ENCODE data around the gene AGFG2. TPM values are rescaled to one million over a fixed set of nuclear protein-coding genes. Genes with fewer than 3 reads are reported as not detected.
A peak's percentile ranks its signal among the peaks of the same experiment; 100 is the strongest.

The AGFG2 gene
- total and polyA plus RNA-seq, 2 of the 13 experiments (the other 11 are each of a cell fraction or from before 2014, with no cell fraction given) = 125 to 132 TPM

DNA sequence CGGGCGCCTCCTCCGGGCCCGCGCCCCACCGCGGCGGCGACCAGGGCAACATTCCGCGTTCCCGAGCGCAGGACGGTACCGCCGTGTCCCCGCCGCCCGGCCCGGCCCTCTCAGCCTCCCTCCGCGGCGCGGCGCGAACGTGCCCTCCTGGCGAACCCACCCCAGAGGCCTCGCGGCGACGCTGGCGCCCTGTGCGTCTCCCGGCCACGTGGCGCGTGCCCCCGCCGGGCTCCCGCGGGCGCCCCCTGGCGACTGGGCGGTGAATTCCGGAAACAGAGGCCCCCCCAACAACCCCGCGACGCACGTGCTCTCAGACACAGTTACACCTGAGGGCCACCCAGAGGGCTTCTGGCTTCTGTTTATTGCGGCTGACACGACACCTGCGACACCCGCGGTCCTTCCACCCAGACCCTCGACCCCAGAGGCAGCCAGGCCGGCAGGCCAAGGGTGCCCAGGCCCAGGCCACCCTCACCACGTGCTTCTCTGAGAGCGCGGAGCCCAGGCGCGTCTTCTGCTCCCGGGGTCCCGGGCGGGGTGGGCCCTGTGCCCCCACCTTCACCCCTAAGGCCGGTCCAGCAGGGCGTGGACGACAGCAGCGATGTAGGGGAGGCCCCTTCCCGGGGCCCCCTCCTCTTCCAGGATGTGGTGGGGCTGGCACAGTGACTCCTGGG, 34.8 kb downstream of the AGFG2 start, which contains the start of gene SAP25 (continued):
- TF ChIP-seq CBX2 (IDR thresholded peaks at IDR 0.05; ENCODE audit: low read depth, low read length) (no peak), CBX2 (CRISPR knock-in tag; IDR thresholded peaks at IDR 0.05; ENCODE audit: low read depth) (no peak), HNRNPL (IDR thresholded peaks at IDR 0.05; ENCODE audit: low read depth, low read length) (peak; percentile 37; the same call in 1 of the 2 replicates), ZNF501 (CRISPR knock-in tag; IDR thresholded peaks at IDR 0.05) (no peak), THAP11 (CRISPR knock-in tag; IDR thresholded peaks at IDR 0.05) (no peak), ZSCAN30 (CRISPR knock-in tag; IDR thresholded peaks at IDR 0.05) (no peak), POLR2G (IDR thresholded peaks at IDR 0.05; ENCODE audit: low read depth, low read length) (peak; percentile 47; the same call in 1 of the 2 replicates), RXRB (CRISPR knock-in tag; IDR thresholded peaks at IDR 0.05; ENCODE audit: borderline replicate concordance) (no peak), AGO1 (IDR thresholded peaks at IDR 0.05; ENCODE audit: low read depth, low read length, poor library complexity, severe bottlenecking) (peak; percentile 99), HOXA3 (CRISPR knock-in tag; IDR thresholded peaks at IDR 0.05) (peak; percentile 79), FIP1L1 (IDR thresholded peaks at IDR 0.05; ENCODE audit: borderline replicate concordance, insufficient read depth, low read depth, low read length) (peak; percentile 96), CREB1 (IDR thresholded peaks at IDR 0.05) (no peak), CREB1 (CRISPR knock-in tag; IDR thresholded peaks at IDR 0.05) (no peak), CTCF (CRISPR knock-in tag; IDR thresholded peaks at IDR 0.05) (peak; percentile 46)
- TF ChIP-seq, protein P1, sequence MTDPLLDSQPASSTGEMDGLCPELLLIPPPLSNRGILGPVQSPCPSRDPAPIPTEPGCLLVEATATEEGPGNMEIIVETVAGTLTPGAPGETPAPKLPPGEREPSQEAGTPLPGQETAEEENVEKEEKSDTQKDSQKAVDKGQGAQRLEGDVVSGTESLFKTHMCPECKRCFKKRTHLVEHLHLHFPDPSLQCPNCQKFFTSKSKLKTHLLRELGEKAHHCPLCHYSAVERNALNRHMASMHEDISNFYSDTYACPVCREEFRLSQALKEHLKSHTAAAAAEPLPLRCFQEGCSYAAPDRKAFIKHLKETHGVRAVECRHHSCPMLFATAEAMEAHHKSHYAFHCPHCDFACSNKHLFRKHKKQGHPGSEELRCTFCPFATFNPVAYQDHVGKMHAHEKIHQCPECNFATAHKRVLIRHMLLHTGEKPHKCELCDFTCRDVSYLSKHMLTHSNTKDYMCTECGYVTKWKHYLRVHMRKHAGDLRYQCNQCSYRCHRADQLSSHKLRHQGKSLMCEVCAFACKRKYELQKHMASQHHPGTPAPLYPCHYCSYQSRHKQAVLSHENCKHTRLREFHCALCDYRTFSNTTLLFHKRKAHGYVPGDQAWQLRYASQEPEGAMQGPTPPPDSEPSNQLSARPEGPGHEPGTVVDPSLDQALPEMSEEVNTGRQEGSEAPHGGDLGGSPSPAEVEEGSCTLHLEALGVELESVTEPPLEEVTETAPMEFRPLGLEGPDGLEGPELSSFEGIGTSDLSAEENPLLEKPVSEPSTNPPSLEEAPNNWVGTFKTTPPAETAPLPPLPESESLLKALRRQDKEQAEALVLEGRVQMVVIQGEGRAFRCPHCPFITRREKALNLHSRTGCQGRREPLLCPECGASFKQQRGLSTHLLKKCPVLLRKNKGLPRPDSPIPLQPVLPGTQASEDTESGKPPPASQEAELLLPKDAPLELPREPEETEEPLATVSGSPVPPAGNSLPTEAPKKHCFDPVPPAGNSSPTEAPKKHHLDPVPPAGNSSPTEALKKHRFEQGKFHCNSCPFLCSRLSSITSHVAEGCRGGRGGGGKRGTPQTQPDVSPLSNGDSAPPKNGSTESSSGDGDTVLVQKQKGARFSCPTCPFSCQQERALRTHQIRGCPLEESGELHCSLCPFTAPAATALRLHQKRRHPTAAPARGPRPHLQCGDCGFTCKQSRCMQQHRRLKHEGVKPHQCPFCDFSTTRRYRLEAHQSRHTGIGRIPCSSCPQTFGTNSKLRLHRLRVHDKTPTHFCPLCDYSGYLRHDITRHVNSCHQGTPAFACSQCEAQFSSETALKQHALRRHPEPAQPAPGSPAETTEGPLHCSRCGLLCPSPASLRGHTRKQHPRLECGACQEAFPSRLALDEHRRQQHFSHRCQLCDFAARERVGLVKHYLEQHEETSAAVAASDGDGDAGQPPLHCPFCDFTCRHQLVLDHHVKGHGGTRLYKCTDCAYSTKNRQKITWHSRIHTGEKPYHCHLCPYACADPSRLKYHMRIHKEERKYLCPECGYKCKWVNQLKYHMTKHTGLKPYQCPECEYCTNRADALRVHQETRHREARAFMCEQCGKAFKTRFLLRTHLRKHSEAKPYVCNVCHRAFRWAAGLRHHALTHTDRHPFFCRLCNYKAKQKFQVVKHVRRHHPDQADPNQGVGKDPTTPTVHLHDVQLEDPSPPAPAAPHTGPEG (CRISPR knock-in tag; IDR thresholded peaks at IDR 0.05) = no peak
